LNCAP (cell line): ENCODE results near the gene CFAP43.

Source experiments
- TF ChIP-seq, protein P1 (sequence below): fragments of 450-650 bp; IDR thresholded peaks from 2 replicates; pipeline ENCODE4 v1.5.1; 2017; ENCODE audit warnings: mild to moderate bottlenecking

CFAP43 gene

DNA sequence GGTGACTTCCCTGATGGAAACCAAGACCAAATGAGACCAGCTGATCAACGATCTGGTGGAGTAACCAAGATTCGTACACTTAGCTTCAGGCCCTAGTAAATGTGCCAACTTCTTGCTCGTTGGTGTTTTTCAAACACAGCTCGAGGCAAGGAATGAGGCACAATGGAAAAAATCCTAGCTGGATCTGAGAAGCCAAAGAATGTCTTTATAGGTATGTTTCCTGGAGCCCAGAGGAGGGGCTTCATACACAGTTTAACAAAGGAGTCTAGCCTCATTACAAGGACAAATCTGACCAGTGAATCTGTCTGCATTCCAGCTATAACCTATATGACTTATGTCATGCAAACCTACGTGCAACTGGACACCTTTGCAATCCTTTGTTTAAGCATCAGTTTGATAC is 150.2 kb downstream of the CFAP43 start:
- TF ChIP-seq, protein P1, sequence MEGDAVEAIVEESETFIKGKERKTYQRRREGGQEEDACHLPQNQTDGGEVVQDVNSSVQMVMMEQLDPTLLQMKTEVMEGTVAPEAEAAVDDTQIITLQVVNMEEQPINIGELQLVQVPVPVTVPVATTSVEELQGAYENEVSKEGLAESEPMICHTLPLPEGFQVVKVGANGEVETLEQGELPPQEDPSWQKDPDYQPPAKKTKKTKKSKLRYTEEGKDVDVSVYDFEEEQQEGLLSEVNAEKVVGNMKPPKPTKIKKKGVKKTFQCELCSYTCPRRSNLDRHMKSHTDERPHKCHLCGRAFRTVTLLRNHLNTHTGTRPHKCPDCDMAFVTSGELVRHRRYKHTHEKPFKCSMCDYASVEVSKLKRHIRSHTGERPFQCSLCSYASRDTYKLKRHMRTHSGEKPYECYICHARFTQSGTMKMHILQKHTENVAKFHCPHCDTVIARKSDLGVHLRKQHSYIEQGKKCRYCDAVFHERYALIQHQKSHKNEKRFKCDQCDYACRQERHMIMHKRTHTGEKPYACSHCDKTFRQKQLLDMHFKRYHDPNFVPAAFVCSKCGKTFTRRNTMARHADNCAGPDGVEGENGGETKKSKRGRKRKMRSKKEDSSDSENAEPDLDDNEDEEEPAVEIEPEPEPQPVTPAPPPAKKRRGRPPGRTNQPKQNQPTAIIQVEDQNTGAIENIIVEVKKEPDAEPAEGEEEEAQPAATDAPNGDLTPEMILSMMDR, result no peak

DNA sequence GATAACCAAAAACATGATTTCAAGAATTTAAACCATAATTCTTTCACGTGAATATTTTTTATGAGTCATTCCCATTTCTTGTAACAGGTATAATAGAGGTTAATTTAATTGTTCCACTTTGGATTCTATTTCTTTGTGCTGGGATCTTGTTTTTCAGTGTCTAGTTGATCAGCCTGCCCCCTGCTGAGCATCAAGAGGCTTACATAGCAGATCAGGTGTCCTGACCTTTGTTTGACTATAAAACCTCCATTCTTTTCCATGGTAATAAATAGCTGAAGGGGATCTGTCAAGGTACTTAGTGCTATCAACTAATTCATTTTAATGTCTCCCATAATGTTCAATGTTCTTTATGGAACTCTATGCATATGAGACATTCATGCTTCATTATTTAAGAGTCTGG is 151.4 kb downstream of the CFAP43 start:
- TF ChIP-seq, protein P1, result peak; percentile 57; the same call in 1 of the 2 replicates
